Muscle of back (tissue), 11 donors: ENCODE measurements around the gene FAF1. TPM values are rescaled to one million over a fixed set of nuclear protein-coding genes. Genes with fewer than 3 reads are reported as not detected.
A peak's percentile ranks its signal among the peaks of the same experiment; 100 is the strongest.

ENCODE experiments used
- DNase-seq, 3 donors: peaks; one replicate each; pipeline versions ENCODE4 v3.0.0 to v3.0.0-alpha.2; 2013
- polyA plus RNA-seq, 10 donors: library from polyadenylated mRNA; unstranded; fragments of 120-200 nt; gene quantifications; one replicate each; pipeline ENCODE4 v1.2.1, GENCODE V29; 2013; ENCODE audit not compliant: insufficient read length in 10 of 10

FAF1 gene
- polyA plus RNA-seq, 10 donors = 38.6 to 59.4 (median 46.2) TPM

GRCh38 chr1:50978852-50979781 lies 19.1 kb upstream of the FAF1 start:
- DNase-seq = peak in 1 of 3 donors; percentile 62

- peak in 2 of 3 donors; percentile 54 to 78 for DNase-seq
Observed at GRCh38 chr1:50978144-50978851, 18.2 kb upstream of the FAF1 start.

- peak in 2 of 3 donors; percentile 40 to 77 for DNase-seq
Observed at GRCh38 chr1:50977575-50978143, 17.6 kb upstream of the FAF1 start.

GRCh38 chr1:50976890-50977574 lies 17.0 kb upstream of the FAF1 start:
- peak in 1 of 3 donors; percentile 58 for DNase-seq

GRCh38 chr1:50976111-50976889 lies 16.2 kb upstream of the FAF1 start:
- DNase-seq = peak in 1 of 3 donors; percentile 29

GRCh38 chr1:50975436-50975835 lies 15.4 kb upstream of the FAF1 start:
- no peak for DNase-seq

GRCh38 chr1:50974618-50974935 lies 14.5 kb upstream of the FAF1 start:
- DNase-seq = no peak

- DNase-seq = no peak
Observed at GRCh38 chr1:50973875-50974617, 14.0 kb upstream of the FAF1 start.

- DNase-seq = no peak
Observed at GRCh38 chr1:50973255-50973654, 13.2 kb upstream of the FAF1 start.

GRCh38 chr1:50972766-50973165 lies 12.7 kb upstream of the FAF1 start:
- DNase-seq = no peak

GRCh38 chr1:50971748-50972305 lies 11.8 kb upstream of the FAF1 start:
- no peak for DNase-seq

- peak in 1 of 3 donors; percentile 11 for DNase-seq
Observed at GRCh38 chr1:50970931-50971582, 11.0 kb upstream of the FAF1 start.

GRCh38 chr1:50970509-50970887 lies 10.4 kb upstream of the FAF1 start:
- DNase-seq = no peak

- peak; percentile 79 to 90 (median 86) for DNase-seq
Observed at GRCh38 chr1:50969611-50970508, 9.8 kb upstream of the FAF1 start, which contains the start of gene CDKN2C. Gene CDKN2C (plus strand): TSS chr1:50970245. CDS start chr1:50970369, 124 bp downstream.

- DNase-seq = peak in 1 of 3 donors; percentile 78
Observed at GRCh38 chr1:50968821-50969610, 8.9 kb upstream of the FAF1 start.

GRCh38 chr1:50968158-50968820 lies 8.2 kb upstream of the FAF1 start:
- peak; percentile 92 to 97 (median 94) for DNase-seq
